ENCODE results near the gene TMSB10.
"Not testable (repeated sequence)": the region's sequence is repeated elsewhere in the genome, so short reads cannot be mapped to it uniquely, and the experiment has no call there.

TMSB10 gene

DNA sequence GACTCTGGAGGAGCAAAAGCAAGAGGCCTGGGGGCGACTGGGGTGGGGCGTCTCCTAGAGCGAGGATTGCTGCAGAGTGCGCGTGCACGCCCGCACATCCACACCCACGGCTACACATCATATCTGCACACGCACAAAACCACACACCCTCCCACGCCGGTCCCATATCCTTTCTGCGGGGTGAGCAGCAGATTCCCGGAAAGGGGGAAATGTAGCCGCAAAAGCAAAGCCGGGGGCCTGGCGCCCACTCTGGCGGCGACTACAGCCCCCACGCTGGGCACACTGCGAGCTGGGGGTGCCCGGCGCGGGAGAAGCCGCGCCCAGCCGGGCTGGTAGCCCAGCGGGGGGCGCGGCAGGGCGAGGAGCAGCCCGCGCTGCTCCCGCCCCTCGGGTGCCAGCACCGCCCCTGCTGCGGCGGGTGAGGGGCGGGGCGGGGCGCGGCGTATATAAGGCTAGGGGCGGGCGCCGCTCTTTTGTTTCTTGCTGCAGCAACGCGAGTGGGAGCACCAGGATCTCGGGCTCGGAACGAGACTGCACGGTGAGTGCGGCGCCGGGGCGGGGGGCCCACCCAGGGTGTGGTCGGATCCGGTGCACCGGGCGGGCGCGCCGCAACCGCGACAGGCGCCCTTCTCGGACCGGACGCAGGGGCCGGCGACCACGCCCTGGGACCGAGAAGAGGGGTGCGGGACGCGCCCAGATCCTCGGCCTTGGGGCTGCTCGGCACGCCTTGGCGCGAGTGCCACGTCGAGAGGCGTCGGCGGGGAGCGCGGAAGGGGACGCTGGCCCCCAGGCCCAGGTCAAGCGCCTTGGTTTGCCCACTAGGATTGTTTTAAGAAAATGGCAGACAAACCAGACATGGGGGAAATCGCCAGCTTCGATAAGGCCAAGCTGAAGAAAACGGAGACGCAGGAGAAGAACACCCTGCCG lies at the start of gene TMSB10:
Gene TMSB10, plus strand, starts transcription at position 476 of the 927 bp plus-strand sequence.
- peak; percentile 96 for DNase-seq

DNA sequence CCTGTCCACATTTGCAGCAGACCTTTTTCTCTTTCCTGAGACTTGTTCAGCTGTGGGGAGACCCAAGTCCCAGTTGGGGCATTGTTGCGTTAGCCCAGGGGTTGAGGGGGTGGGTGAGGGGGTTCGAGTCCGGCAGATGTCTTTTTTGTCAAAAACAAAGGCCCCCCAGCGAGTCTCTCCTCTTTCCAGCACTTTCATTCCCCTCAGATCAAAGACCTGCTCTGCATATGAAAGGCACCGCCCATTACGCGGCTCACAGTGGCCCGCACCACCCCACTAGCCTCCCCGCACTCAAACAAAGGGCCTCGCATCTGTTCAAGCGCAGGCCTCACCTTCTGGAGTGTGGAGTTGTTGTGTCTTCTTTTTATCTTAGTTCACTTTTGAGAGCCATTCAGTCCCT lies 49.7 kb upstream of the TMSB10 start:
- peak; percentile 50 for DNase-seq

DNA sequence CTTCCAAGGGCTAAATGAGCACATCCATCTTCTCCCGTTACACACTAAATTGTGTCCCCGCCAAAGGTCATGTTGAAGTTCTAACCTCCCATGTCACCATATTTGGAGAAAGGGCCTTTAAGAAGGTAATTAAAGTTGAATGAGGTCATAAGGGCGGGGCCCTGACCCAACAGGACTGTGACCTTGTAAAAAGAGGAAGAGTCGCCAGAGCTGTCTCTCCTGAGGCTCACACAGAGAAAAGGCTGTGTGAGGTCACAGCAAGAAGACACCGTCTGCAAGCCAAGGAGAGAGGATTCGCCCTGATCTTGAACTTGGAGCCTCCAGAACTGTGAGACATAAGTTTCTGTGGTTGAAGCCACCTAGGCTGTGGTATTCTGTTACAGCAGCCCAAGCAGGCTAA lies 48.7 kb upstream of the TMSB10 start:
- DNase-seq, result peak; percentile 59

DNA sequence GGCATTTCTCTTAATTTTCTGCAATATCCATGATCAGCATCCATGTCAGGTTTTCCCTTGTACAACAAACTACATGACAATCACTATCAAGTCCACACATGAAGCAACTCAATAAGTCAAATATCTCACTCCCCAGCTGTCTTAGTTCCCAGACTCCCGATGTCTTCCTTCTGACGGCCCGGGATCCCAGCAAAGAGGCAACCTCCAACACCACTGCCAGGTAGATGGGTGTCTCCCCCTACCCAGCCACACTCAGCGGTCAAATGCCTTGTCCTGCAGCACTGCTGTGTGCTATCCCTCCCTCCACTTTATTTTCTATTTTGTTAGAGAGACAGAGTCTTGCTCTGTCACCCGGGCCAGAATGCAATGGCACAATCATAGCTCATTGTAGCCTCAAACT lies 47.9 kb upstream of the TMSB10 start:
- DNase-seq, result peak; percentile 44

DNA sequence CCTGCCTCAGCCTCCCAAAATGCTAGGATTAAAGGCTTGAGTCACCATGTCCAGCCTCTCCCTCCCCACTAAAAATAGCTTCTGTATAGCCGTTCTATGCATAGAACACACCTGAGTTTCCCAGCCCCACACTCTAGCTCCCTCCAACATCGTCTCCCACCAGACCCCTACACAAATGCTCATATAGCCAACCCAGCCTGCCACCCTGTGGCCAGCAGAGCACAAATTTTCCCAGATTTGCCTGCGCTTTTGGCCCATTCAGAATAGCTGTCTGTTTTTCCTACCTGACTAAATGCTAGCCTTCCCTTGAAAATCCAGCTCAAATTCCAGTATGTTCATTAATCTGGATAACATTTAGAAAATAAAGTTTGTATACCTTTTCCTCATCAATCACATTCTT lies 47.3 kb upstream of the TMSB10 start:
- peak; percentile 40 for DNase-seq

DNA sequence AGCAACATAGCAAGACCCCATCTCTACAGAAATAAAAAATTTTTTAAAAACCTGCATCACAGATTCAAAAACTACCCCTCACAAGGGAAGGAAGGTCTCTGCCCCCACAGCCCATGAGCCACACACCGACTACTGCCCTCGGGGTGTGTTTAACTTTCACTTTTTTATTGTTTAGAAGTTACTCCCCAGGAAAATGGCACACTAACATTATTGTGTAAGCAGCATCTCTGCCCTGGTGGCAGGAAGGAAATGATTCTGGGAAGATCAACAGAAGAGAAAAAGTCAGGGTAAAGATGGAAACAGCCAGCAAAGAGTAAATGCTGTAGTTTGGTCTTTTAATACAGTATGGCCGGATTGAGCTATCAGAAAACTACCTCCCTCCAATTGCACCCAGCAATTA lies 46.5 kb upstream of the TMSB10 start:
- DNase-seq, result peak; percentile 28

DNA sequence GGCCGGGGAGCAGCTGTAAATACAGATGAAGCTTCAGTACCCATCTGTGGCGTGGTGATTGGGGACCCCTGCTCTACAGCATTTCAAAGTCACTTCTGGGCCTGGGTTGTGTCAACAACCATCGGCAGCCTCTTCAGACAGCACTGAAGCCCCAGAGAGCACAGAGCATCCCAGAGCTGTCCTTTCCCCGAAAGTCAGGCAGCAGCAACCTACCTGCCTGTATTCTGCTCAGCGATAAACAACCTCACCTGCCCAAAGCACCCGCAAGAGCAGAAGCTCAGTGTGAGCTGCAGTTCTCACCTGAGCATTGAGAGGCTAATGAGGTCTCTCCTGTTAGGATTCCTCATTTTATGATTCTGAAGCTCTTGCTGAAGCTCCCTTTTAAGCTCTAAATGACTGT lies 43.9 kb upstream of the TMSB10 start:
- peak; percentile 50 for DNase-seq

DNA sequence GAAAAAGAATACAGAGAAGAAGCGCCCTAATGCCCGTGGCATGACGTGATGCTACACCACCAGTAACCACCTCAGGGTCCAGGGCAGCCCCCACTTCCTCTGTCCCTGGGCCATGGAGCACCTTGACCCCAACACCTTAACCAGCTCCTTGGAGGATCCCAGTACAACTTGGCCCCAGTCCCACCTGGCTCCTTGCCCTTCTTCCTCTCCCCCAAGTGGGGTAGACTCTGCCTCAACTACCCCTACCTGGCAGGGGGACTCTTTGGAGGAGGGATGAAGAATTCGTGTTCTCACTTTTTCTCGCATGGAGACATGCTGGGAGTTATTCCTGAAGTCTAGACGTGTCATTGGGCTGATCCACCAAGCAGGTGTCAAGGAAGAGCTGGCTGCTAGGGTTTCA lies 43.5 kb upstream of the TMSB10 start:
- peak; percentile 51 for DNase-seq

DNA sequence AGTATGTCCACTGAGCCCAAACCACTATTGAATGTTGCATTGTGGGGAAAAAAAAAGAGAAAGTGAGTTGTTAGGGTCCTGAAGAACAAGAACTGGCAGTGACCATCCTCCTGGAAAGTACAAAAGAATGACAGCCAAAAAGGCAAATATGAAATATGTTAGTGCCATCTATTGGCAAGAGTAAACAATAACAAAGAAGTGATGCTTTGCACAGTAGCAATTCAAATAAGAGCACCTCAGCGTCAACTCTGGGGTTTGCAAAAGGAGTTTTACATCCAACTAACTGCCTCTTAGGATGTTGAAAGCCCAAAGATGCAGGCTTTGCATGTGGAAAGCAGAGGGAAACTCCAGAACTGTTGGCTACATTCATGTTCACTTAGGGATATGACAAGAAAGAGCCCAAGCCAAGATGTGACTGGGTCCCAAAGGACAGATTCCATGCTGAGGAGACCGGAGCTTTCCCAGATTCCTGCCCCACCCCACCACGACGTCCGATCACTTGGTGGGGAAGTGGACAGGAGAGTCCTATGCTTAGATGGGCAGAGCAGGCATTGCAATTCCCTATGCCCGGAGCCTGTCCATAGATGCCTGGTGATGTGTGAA lies 40.2 kb upstream of the TMSB10 start:
- DNase-seq, result peak; percentile 41

DNA sequence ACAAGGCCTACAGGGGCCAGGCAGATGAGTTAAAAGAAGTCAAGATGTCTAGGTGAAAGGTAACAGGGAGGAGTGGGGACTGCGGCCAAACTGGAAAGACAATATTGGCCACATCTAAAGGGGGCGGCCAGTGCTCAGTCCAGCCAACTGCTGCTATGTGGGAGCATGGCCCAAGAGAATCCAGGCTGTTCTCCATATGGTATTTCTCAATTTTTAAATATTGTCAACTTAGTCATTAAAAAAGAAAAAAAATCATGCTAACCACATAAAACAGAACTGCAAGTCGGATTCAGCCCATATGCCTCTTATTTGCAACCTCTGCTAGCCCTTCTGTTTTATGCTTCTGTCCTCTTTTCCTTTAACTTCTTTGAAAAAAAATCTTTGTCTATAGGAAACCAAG lies 39.3 kb upstream of the TMSB10 start:
- no peak for DNase-seq

DNA sequence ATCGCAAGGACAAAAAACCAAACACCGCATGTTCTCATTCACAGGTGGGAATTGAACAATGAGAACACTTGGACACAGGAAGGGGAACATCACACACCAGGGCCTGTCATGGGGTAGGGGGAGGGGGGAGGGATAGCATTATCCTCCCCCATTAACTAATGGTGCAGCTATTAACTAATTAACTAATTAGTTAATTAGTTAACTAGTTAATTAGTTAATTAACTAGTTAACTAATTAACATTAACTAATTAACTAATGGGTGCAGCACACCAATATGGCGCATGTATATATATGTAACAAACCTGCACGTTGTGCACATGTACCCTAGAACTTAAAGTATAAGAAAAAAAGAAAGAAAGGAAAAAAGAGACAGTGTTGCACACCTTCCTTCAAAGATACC lies 37.1 kb upstream of the TMSB10 start:
- not testable (repeated sequence) for DNase-seq

DNA sequence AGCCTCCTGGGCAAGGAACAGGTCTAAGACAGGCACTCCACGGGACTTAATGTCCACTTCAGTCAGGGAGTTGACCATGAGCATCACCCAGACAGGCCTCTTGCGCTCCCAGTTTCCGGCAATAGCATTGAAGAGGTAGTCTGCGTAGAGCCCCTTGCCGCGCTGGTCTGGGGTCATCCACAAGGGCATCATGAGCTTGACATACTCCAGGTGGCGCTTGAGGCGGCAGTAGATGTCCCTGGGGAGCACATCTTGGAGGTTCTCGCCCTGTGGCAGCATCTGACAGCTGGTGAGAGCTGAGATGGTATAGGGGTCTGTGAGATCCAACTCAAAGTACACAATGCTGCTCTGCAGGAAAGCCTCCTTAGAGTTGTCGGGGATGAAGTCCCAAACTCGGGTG lies 35.1 kb upstream of the TMSB10 start:
- peak; percentile 54 for DNase-seq

DNA sequence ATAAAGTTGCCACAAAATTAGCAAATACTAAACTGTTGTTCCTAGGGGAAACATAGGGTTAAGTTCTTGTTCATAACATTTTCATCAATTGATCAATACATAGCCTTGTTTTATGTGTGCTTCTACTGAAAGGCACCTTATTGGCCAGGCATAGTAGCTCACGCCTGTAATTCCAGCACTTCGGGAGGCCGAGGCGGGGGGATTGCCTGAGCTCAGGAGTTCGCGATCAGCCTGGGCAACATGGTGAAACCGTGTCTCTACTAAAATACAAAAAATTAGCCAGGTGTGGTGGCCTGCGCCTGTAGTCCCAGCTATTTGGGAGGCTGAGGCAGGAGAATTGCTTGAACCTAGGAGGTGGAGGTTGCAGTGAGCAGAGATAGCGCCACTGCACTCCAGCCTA lies 32.8 kb upstream of the TMSB10 start:
- peak; percentile 39 for DNase-seq

DNA sequence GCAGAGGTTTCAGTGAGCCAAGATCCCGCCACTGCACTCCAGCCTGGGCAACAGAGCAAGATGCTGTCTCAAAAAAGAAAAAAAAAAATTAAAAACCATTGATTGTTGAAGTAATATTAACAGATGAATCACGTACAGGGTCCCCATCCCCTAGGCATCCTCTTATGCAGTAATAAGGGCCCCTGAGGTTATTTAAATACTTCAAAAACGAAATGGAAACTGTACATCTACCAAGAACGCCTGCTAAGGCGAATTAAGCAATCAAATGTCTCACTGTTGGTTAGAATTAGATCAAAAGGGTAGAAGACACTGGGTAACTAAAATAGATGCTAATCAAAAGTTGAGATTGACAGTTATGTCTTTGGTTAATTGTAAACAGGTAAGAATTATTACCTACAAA lies 32.1 kb upstream of the TMSB10 start:
- no peak for DNase-seq

DNA sequence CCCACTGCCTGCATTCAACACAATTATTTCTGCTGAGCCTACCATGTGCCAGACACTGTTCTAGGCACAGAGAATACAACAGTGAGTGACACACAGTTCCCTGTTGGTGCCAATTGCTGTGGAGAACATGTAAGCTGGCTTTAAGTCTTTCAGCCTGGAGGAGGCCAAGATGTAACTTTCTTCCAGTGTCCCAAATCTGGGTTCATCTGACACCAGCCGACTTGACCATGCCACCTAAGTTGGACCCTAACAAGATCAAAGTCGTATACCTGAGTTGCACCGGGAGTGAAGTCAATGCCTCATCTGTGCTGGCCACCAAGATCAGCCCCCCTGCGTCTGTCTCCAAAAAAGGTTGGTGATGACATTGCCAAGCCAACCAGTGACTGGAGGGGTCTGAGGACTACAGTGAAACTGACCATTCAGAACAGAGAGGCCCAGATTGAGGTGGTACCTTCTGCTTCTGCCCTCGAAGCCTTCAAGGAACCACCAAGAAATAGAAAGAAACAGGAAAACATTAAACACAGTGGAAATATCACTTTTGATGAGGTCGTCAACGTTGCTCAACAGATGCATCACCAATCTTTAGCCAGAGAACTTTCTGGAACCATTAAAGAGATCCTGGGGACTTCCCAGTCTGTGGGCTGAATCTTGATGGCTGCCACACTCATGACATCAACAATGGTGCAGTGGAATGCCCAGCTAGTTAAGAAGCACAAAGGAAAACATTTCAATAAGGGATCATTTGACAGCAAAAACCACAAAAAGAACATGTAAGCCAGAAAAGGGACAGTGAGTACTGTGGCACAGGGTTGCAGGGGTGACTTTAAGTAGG lies 30.9 kb upstream of the TMSB10 start:
- DNase-seq, result peak; percentile 45

DNA sequence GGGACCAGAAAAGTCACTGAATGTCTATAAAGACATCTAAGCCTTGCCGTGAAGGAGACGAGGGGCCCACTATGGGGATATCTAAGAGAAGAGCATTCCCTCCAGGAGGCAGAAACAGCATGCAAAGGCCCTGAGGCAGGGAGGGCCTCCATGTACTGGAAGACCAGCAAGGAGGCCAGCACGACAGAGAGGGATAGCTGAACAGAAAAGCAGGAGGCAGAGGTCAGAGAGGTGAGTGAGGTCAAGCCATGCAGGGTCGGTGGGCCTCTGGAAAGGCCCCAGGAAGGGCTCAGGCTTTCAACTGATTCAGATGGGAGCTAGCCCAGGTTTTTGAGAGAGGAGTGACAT lies 30.3 kb upstream of the TMSB10 start:
- peak; percentile 50 for DNase-seq

DNA sequence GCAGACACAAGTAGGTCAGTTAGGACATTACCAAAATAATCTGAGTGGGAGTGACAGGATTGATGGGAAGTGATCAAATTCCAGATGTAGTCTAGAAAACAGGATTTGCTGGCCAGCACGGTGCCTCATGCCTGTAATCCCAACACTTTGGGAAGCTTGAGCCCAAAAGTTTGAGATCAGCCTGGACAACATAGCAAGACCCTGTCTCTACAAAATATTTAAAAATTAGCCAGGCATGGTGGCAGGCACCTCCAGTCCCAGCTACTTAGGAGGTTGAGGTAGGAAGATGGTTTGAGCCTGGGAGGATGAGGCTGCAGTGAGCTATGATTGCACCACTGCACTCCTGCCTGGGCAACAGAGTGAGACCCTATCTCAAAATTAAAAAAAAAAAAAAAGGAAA lies 29.8 kb upstream of the TMSB10 start:
- not testable (repeated sequence) for DNase-seq

DNA sequence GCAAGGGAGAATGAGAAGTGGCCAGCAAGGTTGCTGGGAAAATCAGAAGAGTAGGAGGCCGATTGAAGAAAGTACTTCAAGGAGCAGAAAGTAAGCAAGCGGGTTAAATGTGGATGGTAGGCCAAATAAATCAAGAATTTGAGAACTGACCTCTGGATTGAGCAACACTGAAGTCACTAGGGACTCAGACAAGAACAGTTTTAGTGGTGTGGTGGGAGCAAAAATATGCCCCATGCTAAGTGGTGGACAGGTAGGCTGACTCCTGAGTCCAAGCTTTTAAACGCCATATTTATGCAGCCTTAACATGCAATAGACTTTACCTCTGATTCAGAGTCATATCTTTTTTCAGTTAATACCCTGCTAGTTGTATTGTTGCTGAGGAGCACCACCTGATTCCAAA lies 29.1 kb upstream of the TMSB10 start:
- no peak for DNase-seq

DNA sequence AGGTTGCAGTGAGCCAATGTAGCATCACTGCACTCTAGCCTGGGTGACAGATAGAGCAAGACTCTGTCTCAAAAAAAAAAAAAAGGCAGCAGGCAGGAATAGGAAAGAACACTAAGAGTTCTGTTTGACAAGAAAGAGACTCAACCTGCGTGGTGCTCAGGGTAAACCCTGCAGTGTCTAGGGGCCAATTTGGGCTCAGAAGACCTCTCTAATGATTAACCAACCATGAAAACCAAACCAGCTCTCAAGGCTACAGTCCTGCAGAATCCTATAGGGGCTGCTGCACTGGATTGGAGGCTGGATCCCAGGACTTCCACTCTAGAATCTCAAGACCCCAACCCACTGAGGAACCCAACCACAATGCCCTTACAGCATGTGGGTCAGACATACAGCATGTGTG lies 27.0 kb upstream of the TMSB10 start:
- DNase-seq, result peak; percentile 54

DNA sequence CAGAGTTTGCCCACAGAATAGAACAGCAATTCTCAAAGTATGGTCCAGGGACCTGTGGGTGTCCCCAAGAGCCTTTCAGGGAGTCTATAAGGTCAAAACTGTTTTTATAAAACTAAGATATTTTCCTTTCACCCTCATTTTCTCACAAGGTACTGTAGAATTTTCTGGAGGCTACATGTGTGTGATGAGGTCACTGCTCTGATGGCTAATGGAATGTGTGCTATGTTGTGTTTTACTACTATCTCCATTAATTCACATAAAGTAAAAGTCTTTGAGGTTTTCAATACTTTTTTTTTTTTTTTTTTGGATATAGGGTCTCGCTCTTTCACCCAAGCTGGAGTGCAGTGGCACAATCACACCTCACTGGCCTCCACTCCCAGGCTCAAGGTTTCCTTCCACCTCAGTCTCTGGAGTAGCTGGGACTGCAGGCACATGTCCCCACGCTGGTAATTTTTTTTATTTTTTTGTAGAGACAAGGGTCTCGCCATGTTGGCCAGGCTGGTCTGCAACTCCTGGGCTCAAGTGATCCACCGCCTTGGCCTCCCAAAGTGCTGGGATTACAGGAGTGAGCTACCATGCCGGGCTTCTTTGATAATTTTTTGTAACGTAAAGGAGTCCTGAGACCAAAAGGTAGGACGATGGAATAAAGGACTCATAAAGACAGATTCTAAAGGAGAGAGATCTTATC lies 26.4 kb upstream of the TMSB10 start:
- DNase-seq, result peak; percentile 49

DNA sequence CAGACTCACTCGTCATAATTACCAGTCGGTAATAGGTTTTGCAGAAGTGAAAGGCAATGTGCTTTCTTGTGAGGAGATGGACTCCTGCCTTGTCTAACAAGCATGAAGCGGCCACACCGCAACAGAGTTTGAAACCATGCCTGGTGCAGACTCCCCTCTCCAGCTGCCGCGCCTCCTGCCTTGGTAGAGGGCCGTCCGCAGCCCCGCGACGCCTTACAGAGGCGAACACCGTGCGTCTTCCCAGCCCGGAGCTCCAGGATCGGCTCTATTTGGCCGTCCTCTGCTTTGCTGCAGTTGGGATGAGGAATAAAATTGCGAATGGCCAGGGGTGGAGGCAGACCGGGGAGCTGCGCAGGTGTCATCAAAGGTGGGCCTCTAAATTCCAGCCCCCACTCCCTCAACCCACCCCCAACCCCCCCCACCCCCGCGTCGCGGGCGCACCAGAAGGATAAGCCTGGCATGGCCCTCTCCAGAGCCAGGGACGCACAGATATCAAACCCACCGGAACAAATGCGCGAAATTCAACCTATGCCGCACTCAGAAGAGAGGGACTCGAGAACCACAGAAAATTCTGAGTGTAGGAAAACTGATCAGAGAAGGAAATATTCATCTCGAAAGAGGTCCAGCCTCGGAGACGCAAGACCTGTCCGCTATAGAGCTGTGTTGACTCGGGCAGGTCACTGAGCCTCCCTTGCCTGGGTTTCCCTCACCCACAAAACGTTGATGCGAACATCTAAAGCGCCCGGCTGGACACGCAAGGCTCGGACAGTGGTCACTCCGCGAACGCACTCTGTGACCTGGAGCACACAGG lies 25.7 kb upstream of the TMSB10 start:
- DNase-seq, result peak; percentile 67

DNA sequence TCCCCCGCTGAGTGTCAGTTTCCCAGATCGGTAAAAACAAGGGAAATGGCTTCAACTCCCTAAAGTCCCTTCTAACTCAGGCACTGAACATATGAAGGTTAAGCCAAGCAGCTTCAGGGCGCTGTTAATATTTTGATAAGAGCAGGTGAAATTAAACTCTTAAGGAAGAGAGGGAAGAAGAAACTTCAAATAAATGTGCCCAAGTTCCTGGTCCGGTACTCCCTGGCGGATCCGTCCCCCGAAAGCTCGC lies 25.1 kb upstream of the TMSB10 start:
- DNase-seq, result no peak

All from activated CD8-positive, alpha-beta memory T cell treated with anti-CD3 and anti-CD28 coated beads, Interleukin-2, amount 50 U/mL, for 48 hours (primary cell).